Anterior cingulate cortex (tissue), 58 donors: ENCODE results near the gene CRYBG3.

Experiments used
- DNase-seq, 58 donors: peaks; one replicate each; lab custom pipeline; 2025; lab: John Stamatoyannopoulos, UW

The CRYBG3 gene

DNA sequence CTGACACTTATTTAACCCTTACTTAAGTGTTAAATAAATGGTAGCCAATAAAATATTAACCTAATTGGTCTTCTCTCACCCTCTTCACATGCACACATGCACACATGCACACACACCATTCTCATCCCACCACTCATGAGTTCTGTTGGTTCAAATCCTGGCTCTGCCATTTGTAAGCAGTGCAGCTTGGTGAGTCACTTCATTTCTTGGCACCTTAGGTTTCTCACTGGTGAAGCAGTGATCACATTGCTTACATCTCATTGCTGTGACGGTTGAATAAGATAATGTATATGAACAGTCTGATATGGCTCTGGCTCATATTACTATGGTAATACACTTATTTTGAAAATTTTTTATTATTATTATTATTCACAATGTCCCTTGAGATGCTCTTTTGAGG lies 116.6 kb downstream of the CRYBG3 start:
- DNase-seq = no peak

GRCh38 chr3:97939401-97939800 lies 117.6 kb downstream of the CRYBG3 start:
- no peak for DNase-seq

GRCh38 chr3:97940034-97940433 lies 118.2 kb downstream of the CRYBG3 start:
- DNase-seq = no peak

DNA sequence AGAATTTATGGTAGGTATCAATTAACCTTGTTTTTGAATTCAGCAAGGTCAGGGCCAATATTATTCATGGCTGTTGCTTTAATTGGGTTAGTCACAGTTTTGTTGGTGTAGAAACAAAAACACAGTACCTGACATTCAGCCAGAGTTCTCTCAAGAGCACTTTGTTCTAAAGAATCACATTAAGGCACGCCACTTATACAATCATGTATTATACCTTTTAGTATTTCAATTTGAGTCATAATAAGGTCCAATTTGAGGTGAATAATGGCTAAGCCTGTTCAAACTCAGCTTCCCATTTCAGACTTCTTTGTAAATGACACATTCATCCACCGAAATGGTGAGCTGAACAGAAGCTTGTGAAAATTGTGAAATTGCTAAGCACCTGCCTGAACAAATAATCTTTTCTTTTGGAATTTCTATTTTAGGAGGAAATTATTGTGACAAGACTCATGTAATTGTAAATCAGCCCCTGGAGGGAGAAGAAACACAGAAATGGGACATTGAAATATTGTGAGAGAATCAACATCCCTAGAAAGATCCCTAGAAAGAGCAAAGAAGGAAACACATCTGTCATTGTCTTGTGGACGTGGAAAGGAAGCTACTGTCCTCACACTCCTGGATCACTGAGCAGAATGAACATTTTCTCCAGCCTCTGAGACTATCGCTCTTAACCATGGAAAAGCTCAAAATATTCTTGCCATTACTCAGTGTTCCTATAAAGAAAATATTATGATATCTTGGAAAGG lies 121.2 kb downstream of the CRYBG3 start:
- DNase-seq = no peak

- DNase-seq = no peak
These were observed 126.7 kb downstream of the CRYBG3 start for GRCh38 chr3:97948351-97949109.

DNA sequence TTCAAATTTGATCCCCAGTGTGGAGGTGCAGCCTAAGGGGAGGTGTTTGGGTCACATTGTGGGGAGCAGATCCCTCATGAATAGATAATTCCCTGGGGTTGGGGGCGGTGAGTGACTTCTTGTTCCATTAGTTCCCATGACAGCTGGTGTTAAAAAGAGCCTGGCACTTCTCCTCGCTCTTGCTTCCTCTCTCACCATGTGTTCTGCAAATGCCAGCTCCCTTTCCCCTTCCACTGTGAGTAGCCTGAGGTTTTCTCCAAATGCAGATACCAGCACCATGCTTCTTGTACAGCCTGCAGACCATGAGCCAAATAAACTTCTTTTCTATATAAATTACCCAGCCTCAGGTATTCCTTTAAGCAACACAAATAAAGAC lies 127.3 kb downstream of the CRYBG3 start:
- DNase-seq = peak in 6 of 58 donors; percentile 7 to 28 (median 18)

DNA sequence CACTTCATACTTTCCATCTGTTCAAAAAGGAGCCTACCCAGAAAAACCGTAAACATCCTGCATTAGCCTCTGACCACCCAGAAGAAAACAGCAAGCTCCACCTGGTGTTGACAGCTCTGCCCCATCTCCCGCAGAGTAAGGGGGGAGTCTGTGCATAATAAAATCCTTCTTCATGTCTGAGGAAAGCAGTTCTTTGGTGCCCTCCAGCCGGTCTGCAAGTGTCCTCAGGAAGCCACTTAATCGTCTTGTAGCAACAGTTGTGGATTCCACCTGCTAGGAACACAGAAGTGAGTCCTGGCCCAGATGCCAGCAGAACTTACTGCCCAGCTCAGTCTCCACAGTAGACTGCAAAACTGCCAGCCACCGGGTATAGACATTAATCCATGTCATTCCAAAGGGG lies 127.9 kb downstream of the CRYBG3 start:
- DNase-seq = no peak

DNA sequence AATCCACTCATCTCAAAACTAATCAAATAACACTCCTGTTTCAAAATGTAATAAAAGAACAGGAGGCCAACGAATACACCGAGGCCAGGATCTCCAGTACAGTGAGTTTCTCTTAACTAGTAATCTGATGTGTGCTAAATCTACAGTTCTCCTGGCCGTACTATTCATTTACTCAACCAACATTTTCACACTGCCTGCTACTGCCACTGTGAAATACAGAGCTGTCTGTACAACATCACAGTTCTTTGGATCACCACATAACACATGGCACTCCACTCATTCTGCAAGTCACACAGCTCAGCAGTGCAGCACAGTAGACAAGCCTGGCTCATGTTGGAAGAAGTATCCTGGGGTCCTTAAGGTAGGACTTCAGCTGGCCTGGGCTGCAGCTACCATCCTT lies 128.5 kb downstream of the CRYBG3 start:
- DNase-seq = peak in 2 of 58 donors; percentile 8 to 23

DNA sequence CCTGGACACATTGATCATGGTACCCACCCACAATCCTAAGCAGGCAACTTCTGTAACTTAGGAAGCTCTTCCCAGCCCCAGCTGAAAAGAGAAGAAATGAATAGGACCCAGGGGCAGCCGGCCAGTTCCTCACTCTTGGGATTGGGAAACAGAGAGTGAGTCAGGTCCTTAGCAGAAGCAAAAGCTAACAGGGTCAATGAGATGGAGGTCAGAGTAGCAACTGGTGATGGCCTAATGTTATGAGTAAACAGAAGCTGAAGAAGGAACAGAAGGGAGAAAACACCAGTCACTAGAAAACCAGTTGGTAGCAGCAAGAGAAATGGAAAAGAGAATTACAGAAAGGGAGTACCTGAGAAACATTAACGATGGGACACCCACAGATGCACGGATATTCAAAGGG lies 130.5 kb downstream of the CRYBG3 start:
- peak in 1 of 58 donors; percentile 10 for DNase-seq

GRCh38 chr3:97952872-97953271 lies 131.1 kb downstream of the CRYBG3 start:
- DNase-seq = no peak

DNA sequence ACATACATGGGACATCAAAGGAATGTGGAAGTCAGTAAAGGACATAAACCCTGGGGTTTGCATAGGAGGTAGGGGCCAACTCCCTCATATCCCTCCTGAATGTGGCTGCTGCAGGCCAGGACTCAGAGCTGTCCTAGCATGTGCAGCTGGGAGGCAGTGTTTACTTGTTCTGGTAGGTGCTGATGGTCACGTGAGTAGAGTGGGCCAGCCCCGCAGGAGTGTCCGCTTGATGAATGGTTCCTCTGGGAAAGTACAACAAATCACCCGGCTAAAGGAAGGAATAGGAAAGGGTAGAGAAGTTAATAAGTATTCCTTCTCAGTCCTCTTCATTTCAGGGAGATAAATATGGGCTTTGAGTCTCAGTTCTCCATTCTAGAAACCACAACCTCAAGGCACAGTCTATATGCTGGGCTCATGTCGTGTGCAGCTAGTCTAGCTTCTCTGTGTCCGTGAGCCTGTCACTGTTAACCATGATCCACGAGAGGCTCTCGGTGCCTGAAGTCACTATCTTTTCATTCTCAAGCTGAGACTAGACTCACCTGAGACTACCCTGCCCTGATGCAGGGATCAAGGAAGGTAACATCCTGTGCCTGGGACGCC lies 132.5 kb downstream of the CRYBG3 start:
- DNase-seq = no peak

- no peak for DNase-seq
These were observed 134.2 kb downstream of the CRYBG3 start for GRCh38 chr3:97956051-97956450.

DNA sequence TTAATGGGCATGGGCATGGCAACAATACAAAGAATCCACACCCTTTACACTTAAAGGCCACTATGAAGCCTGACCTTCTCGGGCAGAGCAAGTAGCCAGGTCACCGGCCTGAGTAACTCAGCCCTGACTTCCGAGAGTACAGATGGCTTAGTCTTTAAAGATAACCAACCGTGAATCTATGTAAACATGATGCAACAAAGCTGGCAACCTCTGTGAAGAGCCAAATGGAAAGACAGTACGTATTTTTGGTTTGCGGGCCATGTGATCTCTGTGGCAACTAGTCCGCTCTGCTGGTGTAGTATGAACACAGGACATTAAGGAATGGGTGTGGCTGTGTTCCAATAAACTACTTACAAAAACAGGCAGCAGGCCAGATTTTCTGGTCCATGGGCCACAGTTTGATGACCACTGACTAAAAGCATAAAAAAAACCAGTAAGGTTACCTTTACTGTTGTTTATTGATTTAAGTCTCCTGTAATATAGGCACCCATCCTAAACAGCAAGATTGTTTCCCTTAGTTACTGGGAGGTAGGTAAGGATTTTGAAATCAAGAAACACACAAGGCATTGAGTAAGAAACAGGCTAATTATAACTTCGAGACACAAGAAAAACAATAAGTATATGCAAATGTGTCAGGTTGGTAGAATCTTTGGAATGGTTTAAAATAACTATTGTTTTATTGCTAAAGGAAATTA lies 136.0 kb downstream of the CRYBG3 start:
- DNase-seq = no peak

- no peak for DNase-seq
These were observed 136.6 kb downstream of the CRYBG3 start for GRCh38 chr3:97958396-97958795.

- no peak for DNase-seq
These were observed 137.0 kb downstream of the CRYBG3 start for GRCh38 chr3:97958796-97959195.

DNA sequence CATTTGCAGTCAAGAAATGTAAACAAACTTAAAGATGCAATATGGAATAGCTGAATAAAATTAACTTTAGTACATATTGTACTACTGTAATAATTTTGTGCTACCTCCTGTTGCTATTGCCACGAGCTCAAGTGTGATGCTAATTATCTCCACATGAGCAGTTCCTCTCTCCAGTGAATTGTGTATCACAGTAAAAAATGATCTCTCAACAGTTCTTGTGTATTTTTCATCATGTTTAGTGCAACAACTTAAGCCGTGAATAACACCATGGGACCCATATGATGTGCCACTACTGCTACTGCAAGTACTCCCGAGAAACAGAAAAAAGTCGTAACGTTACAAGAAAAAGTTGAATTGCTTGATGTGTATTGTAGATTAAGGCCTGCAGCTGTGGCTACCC lies 138.1 kb downstream of the CRYBG3 start:
- no peak for DNase-seq

DNA sequence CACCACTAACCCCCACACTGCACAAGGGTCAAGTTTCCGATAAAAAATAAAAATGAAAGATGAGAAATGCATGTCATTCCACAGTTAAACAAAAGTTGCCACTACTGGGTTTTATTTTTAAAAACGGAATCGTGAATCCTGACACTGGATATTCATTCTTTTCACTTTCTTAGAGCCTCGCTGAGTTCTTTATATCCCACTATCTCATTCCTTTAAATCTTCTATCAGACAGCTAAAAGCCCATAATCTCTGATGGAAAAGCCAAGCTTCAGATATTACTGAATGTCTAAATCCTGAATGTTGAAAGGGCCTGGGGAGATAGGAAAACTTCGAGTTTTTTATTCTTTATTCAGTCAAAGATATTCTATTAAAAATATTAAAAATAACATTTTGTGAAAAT lies 138.7 kb downstream of the CRYBG3 start:
- DNase-seq = no peak

GRCh38 chr3:97960993-97961766 lies 139.4 kb downstream of the CRYBG3 start:
- no peak for DNase-seq

GRCh38 chr3:97967966-97968365 lies 146.2 kb downstream of the CRYBG3 start:
- no peak for DNase-seq

DNA sequence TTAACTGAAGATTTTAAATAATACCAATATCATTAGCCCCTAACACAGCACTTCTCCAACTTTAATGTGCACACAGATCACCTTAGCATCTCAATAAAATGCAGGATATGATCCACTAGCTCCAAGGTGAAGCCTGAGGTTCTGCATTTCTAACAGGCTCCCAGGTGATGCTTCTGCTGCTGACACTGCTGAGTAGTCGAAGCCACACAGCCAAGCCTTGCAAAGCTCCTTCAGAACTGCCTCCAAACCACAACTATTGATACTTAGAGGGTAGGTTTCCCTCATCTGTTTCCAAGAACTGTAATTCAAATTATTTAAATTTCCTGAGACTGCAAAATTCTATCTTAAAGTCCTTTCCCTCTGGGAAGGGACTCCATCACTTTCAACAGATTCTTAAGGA lies 146.6 kb downstream of the CRYBG3 start:
- DNase-seq = no peak
